Astrocyte (in vitro differentiated cells and primary cell): ENCODE data around the gene TFG. TPM values are rescaled to one million over a fixed set of nuclear protein-coding genes. Genes with fewer than 3 reads are reported as not detected.
A peak's percentile ranks its signal among the peaks of the same experiment; 100 is the strongest.

Source experiments
- DNase-seq: peaks from one replicate; pipeline ENCODE4 v3.0.0-alpha.2; 2010; ENCODE audit warnings: low read depth
- FAIRE-seq: peaks from 2 replicates; lab custom pipeline; 2011; peaks lifted over from hg19 to GRCh38; lab: Jason Lieb, UNC
- H2AFZ ChIP-seq: 2 replicates; pipeline ENCODE4 v1.6.0; 2012; ENCODE audit warnings: low read depth, low read length, inconsistent platforms
- H3K27ac ChIP-seq: 2 replicates; pipeline ENCODE4 v1.5.1; 2011; ENCODE audit warnings: low read depth, low read length, inconsistent platforms
- H3K27me3 ChIP-seq: 2 replicates; pipeline ENCODE4 v1.6.0; 2011; ENCODE audit warnings: low read length, inconsistent platforms; ENCODE audit not compliant: insufficient read depth
- H3K36me3 ChIP-seq: 2 replicates; pipeline ENCODE4 v1.5.1; 2011; ENCODE audit warnings: low read length, inconsistent platforms; ENCODE audit not compliant: insufficient read depth
- H3K4me1 ChIP-seq: 2 replicates; pipeline ENCODE4 v1.5.1; 2011; ENCODE audit warnings: low read length, inconsistent platforms; ENCODE audit not compliant: insufficient read depth
- H3K4me2 ChIP-seq: 2 replicates; pipeline ENCODE4 v1.6.0; 2012; ENCODE audit warnings: low read length, inconsistent platforms
- H3K4me3 ChIP-seq: 2 replicates; pipeline ENCODE4 v1.5.1; 2011; ENCODE audit warnings: low read depth, mild to moderate bottlenecking, low read length, inconsistent platforms; ENCODE audit not compliant: insufficient read depth
- H3K79me2 ChIP-seq: 2 replicates; pipeline ENCODE4 v1.6.0; 2012; ENCODE audit warnings: mild to moderate bottlenecking, low read length, inconsistent platforms; ENCODE audit not compliant: insufficient read depth
- H3K9ac ChIP-seq: 2 replicates; pipeline ENCODE4 v1.6.0; 2012; ENCODE audit warnings: mild to moderate bottlenecking, low read length, inconsistent platforms
- H3K9me3 ChIP-seq: 2 replicates; pipeline ENCODE4 v1.5.1; 2012; ENCODE audit warnings: low read depth, mild to moderate bottlenecking, low read length, inconsistent platforms; ENCODE audit not compliant: insufficient read depth
- H4K20me1 ChIP-seq: 2 replicates; pipeline ENCODE4 v1.6.0; 2012; ENCODE audit warnings: low read length, inconsistent platforms; ENCODE audit not compliant: insufficient read depth
- H3K27ac Mint-ChIP-seq: one replicate; pipeline ENCODE4 v1.8.0; 2021; ENCODE audit warnings: mild to moderate bottlenecking, mixed read lengths; ENCODE audit not compliant: unreplicated experiment
- H3K27me3 Mint-ChIP-seq: one replicate; pipeline ENCODE4 v1.8.0; 2021; ENCODE audit warnings: low read depth, mixed read lengths; ENCODE audit not compliant: unreplicated experiment
- H3K36me3 Mint-ChIP-seq: one replicate; pipeline ENCODE4 v1.8.0; 2021; ENCODE audit warnings: low read depth, mixed read lengths; ENCODE audit not compliant: unreplicated experiment
- H3K4me1 Mint-ChIP-seq: one replicate; pipeline ENCODE4 v1.8.0; 2021; ENCODE audit warnings: low read depth, mixed read lengths; ENCODE audit not compliant: unreplicated experiment
- H3K4me3 Mint-ChIP-seq: one replicate; pipeline ENCODE4 v1.8.0; 2021; ENCODE audit warnings: mild to moderate bottlenecking, moderate library complexity, mixed read lengths; ENCODE audit not compliant: unreplicated experiment
- H3K9me3 Mint-ChIP-seq: one replicate; pipeline ENCODE4 v1.8.0; 2021; ENCODE audit warnings: mild to moderate bottlenecking, mixed read lengths; ENCODE audit not compliant: unreplicated experiment
- CTCF ChIP-seq: IDR thresholded peaks from 2 replicates; pipeline ENCODE4 v1.5.1; 2011; ENCODE audit warnings: low read depth, mild to moderate bottlenecking, inconsistent platforms, low read length, moderate library complexity; ENCODE audit not compliant: insufficient read depth
- EZH2 ChIP-seq: IDR thresholded peaks from 2 replicates; pipeline ENCODE4 v1.6.1; 2012; ENCODE audit warnings: mild to moderate bottlenecking, low read length, inconsistent platforms; ENCODE audit not compliant: insufficient read depth
- total RNA-seq: library from RNA; stranded (reverse); gene quantifications from 2 replicates; pipeline ENCODE4 v1.2.1, GENCODE V29; 2021

The TFG gene
- total RNA-seq, 1 donor from 2014 or later: 155 TPM

- Histone ChIP-seq H2AFZ (peak overlapping the region; percentile 58), H3K79me2 (peaks cover 38% of the 10 kb centered on the region), H3K9ac (peak overlapping the region; percentile 65), H3K27ac (peak overlapping the region; percentile 62), H3K4me2 (peak overlapping the region; percentile 84), H3K4me3 (peak overlapping the region; percentile 64), H3K36me3 (peaks cover 2% of the 10 kb centered on the region), H4K20me1 (peaks cover 35% of the 10 kb centered on the region), H3K4me1 (peaks cover 11% of the 10 kb centered on the region), H3K27me3 (no peaks in the 10 kb centered on the region), H3K9me3 (no peaks in the 10 kb centered on the region)
- no peak for TF ChIP-seq CTCF
- no peak for DNase-seq
- peaks cover 17% of the 10 kb centered on the region for H3K27me3 Mint-ChIP-seq
- peaks cover 4% of the 10 kb centered on the region for H3K36me3 Mint-ChIP-seq
- peaks cover 3% of the 10 kb centered on the region for H3K9me3 Mint-ChIP-seq
- H3K4me1 Mint-ChIP-seq: peaks cover 25% of the 10 kb centered on the region
- FAIRE-seq: no peak
- H3K27ac Mint-ChIP-seq: peak overlapping the region; percentile 93
- peak overlapping the region; percentile 78 for H3K4me3 Mint-ChIP-seq
Measured at GRCh38 chr3:100708644-100708988, 678 bp upstream of the TFG start.

GRCh38 chr3:100709842-100710260 is 557 bp downstream of the TFG start:
- DNase-seq: peak; percentile 2
- no peak overlapping the region for H2AFZ ChIP-seq

More at GRCh38 chr3:100709842-100710260, 557 bp downstream of the TFG start:
- Histone ChIP-seq H4K20me1 (peaks cover 46% of the 10 kb centered on the region), H3K27ac (peak overlapping the region; percentile 92), H3K4me3 (peak overlapping the region; percentile 88), H3K27me3 (no peaks in the 10 kb centered on the region), H3K4me2 (peak overlapping the region; percentile 96), H3K79me2 (peaks cover 51% of the 10 kb centered on the region), H3K36me3 (peaks cover 11% of the 10 kb centered on the region), H3K9me3 (no peaks in the 10 kb centered on the region), H3K4me1 (peaks cover 11% of the 10 kb centered on the region), H3K9ac (peak overlapping the region; percentile 94)
- H3K4me1 Mint-ChIP-seq: peaks cover 26% of the 10 kb centered on the region
- peaks cover 3% of the 10 kb centered on the region for H3K9me3 Mint-ChIP-seq
- peak overlapping the region; percentile 88 for H3K4me3 Mint-ChIP-seq
- H3K27ac Mint-ChIP-seq: peak overlapping the region; percentile 78
- no peak for FAIRE-seq
- TF ChIP-seq EZH2 (no peak), CTCF (no peak)
- H3K36me3 Mint-ChIP-seq: peaks cover 4% of the 10 kb centered on the region
- H3K27me3 Mint-ChIP-seq: peaks cover 17% of the 10 kb centered on the region
